ENCODE results near the gene OTUB2.

DNA sequence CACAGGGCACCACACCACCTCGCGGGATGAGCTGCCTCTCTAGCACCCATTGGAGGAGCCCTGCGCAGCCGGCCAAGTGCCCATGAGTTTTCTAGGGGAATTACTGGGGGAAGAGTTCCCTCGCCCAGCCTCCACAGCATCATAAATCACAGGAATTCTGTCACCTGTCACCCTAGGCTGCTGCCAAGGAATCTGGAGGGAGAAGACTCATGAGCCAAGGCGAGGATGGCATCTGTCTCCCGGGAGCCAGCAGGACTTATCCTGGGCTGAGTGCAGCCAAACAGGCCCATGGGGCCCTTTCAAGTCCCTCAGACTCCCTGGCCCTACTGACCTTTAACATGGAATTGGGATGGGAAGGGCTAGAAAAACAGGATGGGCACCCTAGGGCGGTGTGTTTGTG is 7.8 kb upstream of the OTUB2 start:
- TF ChIP-seq, protein P1, sequence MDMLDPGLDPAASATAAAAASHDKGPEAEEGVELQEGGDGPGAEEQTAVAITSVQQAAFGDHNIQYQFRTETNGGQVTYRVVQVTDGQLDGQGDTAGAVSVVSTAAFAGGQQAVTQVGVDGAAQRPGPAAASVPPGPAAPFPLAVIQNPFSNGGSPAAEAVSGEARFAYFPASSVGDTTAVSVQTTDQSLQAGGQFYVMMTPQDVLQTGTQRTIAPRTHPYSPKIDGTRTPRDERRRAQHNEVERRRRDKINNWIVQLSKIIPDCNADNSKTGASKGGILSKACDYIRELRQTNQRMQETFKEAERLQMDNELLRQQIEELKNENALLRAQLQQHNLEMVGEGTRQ (IDR thresholded peaks at IDR 0.05; ENCODE audit: borderline replicate concordance, low read depth, low read length), result no peak
- TF ChIP-seq, protein P2, sequence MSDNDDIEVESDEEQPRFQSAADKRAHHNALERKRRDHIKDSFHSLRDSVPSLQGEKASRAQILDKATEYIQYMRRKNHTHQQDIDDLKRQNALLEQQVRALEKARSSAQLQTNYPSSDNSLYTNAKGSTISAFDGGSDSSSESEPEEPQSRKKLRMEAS (IDR thresholded peaks at IDR 0.05; ENCODE audit: low read depth), result no peak
- TF ChIP-seq NFIC (IDR thresholded peaks at IDR 0.05; ENCODE audit: borderline replicate concordance) (no peak), RCOR1 (IDR thresholded peaks at IDR 0.05; ENCODE audit: low read length) (no peak), TAF1 (IDR thresholded peaks at IDR 0.05; ENCODE audit: borderline replicate concordance, low read depth, low read length) (no peak), POLR2AphosphoS5 (IDR thresholded peaks at IDR 0.05; ENCODE audit: low read depth, low read length) (no peak), ELF1 (IDR thresholded peaks at IDR 0.05) (no peak), EP300 (IDR thresholded peaks at IDR 0.05; ENCODE audit: borderline replicate concordance in 1 of 2, low read depth in 1 of 2, low read length in 1 of 2) (no peak), NRF1 (IDR thresholded peaks at IDR 0.05; ENCODE audit: low read depth, low read length) (no peak), MXI1 (IDR thresholded peaks at IDR 0.05; ENCODE audit: low read depth, low read length) (no peak), GABPA (IDR thresholded peaks at IDR 0.05; ENCODE audit: low read depth) (no peak), EZH2phosphoT487 (IDR thresholded peaks at IDR 0.05; ENCODE audit: borderline replicate concordance, low read depth) (no peak), IRF3 (IDR thresholded peaks at IDR 0.05; ENCODE audit: low read depth, low read length) (no peak)
- TF ChIP-seq, protein P3, sequence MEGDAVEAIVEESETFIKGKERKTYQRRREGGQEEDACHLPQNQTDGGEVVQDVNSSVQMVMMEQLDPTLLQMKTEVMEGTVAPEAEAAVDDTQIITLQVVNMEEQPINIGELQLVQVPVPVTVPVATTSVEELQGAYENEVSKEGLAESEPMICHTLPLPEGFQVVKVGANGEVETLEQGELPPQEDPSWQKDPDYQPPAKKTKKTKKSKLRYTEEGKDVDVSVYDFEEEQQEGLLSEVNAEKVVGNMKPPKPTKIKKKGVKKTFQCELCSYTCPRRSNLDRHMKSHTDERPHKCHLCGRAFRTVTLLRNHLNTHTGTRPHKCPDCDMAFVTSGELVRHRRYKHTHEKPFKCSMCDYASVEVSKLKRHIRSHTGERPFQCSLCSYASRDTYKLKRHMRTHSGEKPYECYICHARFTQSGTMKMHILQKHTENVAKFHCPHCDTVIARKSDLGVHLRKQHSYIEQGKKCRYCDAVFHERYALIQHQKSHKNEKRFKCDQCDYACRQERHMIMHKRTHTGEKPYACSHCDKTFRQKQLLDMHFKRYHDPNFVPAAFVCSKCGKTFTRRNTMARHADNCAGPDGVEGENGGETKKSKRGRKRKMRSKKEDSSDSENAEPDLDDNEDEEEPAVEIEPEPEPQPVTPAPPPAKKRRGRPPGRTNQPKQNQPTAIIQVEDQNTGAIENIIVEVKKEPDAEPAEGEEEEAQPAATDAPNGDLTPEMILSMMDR (IDR thresholded peaks at IDR 0.05), result no peak
